Activated CD8-positive, alpha-beta memory T cell treated with anti-CD3 and anti-CD28 coated beads for 48 hours (primary cell): ENCODE measurements around the gene RAB6B.

Experiments used
- DNase-seq, 3 experiments: peaks; one replicate each; pipeline ENCODE4 v3.0.0-alpha.2; 2020; ENCODE audit warnings: low read depth in 2 of 3, low spot score in 2 of 3

The RAB6B gene

DNA sequence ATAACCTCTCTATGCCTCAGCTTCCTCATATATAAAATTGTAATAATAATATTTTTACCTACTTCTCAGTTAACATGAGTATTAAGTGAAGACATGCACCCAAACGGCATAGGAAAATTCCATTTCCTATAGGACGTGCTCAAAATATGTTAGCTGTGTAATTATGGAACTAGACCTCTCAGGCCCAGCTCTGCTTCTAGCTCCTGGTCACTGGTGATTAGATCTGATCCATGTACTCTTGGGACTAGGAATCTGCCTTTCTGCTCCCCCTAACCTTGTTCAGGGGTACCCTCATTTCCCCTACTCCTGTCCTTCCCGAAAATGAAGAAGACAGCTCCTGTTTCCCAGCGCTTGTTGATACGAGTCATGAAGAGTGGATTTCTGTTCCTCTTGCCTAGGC, 119.8 kb downstream of the RAB6B start:
- DNase-seq = no peak

DNA sequence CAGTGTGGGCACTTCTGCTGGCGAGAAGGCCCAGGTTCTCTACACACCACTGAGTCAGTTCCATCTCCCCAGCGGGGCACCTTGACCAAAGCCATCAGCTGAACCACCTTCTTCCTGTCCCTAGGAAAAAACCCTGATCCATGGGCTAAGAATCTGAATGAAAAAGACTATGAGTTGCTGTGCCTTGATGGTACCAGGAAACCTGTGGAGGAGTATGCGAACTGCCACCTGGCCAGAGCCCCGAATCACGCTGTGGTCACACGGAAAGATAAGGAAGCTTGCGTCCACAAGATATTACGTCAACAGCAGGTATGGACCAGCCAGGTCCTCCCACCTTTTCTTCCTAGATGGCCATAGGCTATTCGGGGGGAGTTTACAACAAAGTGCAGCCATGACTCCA, 120.4 kb downstream of the RAB6B start:
- no peak for DNase-seq
